ENCODE results near the gene CASP3. TPM values are rescaled to one million over a fixed set of nuclear protein-coding genes. Genes with fewer than 3 reads are reported as not detected.
A peak's percentile ranks its signal among the peaks of the same experiment; 100 is the strongest.

CASP3 gene
- total RNA-seq = 10 to 100 TPM; 58.0 to 64.2 TPM

DNA sequence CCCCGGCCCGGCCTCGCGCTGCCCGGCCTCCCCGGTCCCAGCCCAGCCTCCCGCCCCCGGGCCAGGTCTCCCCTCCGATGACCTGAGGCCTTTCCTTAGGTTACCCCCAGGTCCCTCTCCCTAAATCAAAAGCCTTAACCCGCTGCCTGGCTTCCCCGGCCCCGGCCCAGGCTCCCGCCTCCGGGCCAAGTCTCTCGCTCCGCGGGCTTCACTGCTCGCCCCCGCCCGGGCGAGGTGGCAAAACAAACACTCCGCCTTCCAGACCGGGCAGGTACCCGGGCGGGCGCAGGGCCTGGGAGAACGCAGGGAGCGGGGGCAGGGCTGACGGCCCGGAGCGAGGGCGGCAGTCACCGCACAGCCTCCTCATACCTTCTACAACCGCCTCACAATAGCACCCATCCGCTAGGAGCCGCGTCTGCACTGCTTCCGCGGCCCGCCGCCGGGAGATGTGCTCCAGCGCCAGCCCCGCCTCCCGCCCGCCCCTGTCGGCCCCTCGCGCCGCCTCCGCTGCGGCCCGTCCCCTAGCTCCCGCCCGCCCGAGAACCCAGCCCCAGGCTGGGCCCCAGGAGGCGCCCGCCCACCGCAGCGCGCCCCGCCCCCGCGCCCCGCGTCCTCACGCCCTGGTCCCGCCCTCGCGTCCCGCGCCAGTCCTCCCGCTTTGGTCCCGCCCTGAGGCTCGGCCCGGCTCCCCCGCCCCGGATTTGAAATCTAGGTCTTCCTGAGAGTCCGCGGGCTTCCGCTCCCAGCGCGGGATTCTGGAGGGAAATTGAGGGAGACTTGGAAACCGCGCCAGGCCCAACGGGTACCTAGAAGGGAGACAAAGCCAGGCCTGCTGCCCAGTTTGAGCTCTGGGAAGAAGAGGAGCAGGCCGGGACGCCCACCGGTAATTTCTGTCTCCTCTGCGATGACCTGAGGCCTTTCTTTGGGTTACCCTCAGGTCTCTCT, at the start of gene CASP3, which contains the start of gene PRIMPOL:
CASP3 (minus strand) TSS at position 422 of the 945 bp plus-strand sequence. CDS start 10,994 bp downstream, outside the sequence.
PRIMPOL (plus strand) TSS at position 713 of the 945 bp plus-strand sequence. CDS start 7,403 bp downstream, outside the sequence.
- no peaks in the 10 kb centered on the region for H3K27me3 Mint-ChIP-seq
- DNase-seq = peak; percentile 95
- peaks cover 50% of the 10 kb centered on the region for H3K36me3 Mint-ChIP-seq (ENCODE audit: low read depth)
- peaks cover 64% of the 10 kb centered on the region for H3K4me1 Mint-ChIP-seq
- CTCF ChIA-PET = interaction anchor here (0.8 to 3.5 kb wide), 8 partner anchors 10 to 385 kb away, joined by 3 to 8 read pairs (median 3); no protein-coding TSS in a partner anchor
- H3K27ac Mint-ChIP-seq = peak within 1 kb of the TSS; percentile 96
- H3K9me3 Mint-ChIP-seq = no peaks in the 10 kb centered on the region
- POLR2A ChIA-PET = interaction anchor here (0.5 to 1.5 kb wide), 2 partner anchors 34 to 84 kb away, joined by 6 read pairs; partner anchors contain the start of gene CENPU
- H3K4me3 Mint-ChIP-seq = peak within 1 kb of the TSS; percentile 96

DNA sequence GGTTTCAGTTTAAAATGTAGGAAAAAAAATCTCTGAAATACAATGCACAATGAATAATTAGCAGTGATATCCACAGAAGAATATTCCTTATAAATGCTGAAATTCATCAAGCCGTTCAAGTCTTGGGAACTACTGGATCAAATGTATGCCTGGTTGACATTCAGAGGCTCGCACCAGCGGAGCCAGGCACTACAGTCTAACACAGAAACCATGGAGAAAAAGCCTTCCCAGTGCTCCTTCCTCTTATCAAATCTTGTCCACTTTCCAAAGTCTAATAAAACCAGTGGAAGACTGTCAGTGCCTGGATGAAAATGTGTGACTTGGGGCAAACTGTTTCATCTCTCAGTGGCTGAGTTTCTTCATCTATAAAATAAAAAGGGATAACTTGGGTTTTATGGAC, 48.7 kb upstream of the CASP3 start:
- no peaks in the 10 kb centered on the region for H3K27me3 Mint-ChIP-seq
- H3K9me3 Mint-ChIP-seq = no peaks in the 10 kb centered on the region
- POLR2A ChIA-PET = no interaction called here
- H3K36me3 Mint-ChIP-seq (ENCODE audit: low read depth) = peaks cover 50% of the 10 kb centered on the region
- no peak overlapping the region for H3K27ac Mint-ChIP-seq
- no peak for DNase-seq
- peaks cover 4% of the 10 kb centered on the region for H3K4me1 Mint-ChIP-seq
- no peak overlapping the region for H3K4me3 Mint-ChIP-seq
- CTCF ChIA-PET = no interaction called here

DNA sequence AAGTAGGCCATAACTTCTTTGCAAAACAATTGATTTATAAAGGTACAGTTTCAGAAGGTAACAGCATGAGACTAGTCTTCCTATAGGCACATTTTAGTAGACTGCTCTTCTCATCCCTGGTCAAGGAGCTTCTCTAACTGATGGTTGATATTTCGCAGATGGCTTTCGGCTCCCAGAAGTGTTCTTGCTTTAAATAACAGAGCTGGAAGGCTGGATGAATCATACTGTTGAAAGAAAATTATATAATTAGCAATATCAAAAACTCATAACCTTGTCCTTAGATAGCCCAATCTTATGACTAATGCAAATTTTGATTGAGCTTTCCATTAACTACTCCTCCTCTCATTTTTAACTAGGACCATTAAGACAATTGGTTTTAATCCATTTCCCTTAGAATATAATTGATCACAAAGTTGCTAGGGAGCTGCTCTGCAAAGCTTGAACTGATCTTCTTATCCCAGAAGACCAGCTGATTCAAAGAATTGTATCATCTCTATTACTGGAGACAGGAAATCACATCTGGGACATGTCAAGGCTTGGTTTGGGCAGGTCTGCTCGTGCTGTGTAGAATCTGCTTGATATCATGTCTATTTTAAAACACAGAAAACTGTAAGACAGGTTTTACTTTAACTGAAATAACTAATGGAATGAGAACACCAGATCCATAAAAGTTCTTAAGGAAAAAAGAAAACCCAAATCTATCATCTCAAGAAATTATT, 46.1 kb upstream of the CASP3 start:
- peaks cover 4% of the 10 kb centered on the region for H3K4me1 Mint-ChIP-seq
- CTCF ChIA-PET = interaction anchor here (0.6 to 2.2 kb wide), 7 partner anchors 12 to 44 kb away, joined by 3 to 7 read pairs (median 3); no protein-coding TSS in a partner anchor
- H3K36me3 Mint-ChIP-seq (ENCODE audit: low read depth) = peaks cover 47% of the 10 kb centered on the region
- H3K9me3 Mint-ChIP-seq = no peaks in the 10 kb centered on the region
- H3K4me3 Mint-ChIP-seq = no peak overlapping the region
- no peaks in the 10 kb centered on the region for H3K27me3 Mint-ChIP-seq
- DNase-seq = no peak
- POLR2A ChIA-PET = no interaction called here
- H3K27ac Mint-ChIP-seq = peak overlapping the region; percentile 76

DNA sequence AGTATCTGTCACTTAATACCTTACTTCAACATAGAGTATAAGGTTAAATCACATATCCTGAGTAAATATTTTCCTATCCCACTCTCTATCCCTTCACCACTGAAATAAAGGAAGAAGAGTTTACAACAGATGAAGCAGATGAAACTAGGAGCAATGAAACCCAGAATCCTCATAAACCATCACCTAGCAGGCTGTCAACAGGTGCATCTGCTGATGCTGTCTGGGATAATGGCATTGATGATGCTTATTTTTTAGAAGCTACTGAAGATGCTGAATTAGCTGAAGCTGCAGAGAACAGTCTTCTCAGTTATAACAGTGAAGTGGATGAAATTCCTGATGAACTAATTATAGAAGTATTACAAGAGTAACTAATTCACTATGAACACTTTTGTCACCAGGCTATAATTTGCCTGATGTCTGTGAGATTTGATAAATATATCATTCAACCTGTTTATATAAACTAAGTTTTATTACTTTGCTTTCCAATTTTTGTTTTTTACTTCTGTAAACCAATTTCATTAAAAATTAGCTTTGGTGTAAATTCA, 45.2 kb upstream of the CASP3 start:
- POLR2A ChIA-PET = no interaction called here
- Mint-ChIP-seq H3K27me3 (no peaks in the 10 kb centered on the region), H3K27ac (no peak overlapping the region), H3K9me3 (no peaks in the 10 kb centered on the region), H3K4me1 (peaks cover 4% of the 10 kb centered on the region), H3K36me3 (ENCODE audit: low read depth) (peaks cover 47% of the 10 kb centered on the region), H3K4me3 (no peak overlapping the region)
- CTCF ChIA-PET = interaction anchor here (1.1 to 1.3 kb wide), 3 partner anchors 20 to 43 kb away, joined by 3 read pairs; no protein-coding TSS in a partner anchor
- no peak for DNase-seq

DNA sequence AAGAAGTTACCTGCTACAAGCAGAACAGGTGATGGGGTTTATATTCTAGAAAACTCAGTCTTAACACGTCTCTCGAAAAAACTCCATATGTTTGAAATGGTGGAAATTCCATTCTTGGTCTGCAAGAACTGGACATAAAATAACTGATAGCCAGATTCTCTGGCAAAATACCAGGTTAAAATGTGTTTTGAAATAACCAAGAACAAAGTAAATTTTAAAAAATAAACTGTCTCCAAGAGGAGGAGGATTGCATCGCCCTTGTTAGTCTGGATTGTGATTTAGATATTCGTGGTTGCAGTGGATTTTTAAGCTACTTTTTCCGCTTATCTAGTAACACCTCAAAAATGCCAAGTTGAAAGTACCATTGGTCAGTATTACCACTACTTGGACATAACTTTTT, 43.8 kb upstream of the CASP3 start:
- H3K4me1 Mint-ChIP-seq = peaks cover 12% of the 10 kb centered on the region
- H3K36me3 Mint-ChIP-seq (ENCODE audit: low read depth) = peaks cover 46% of the 10 kb centered on the region
- H3K4me3 Mint-ChIP-seq = no peak overlapping the region
- ChIA-PET CTCF (no interaction called here), POLR2A (no interaction called here)
- DNase-seq = no peak
- no peak overlapping the region for H3K27ac Mint-ChIP-seq
- no peaks in the 10 kb centered on the region for H3K27me3 Mint-ChIP-seq
- H3K9me3 Mint-ChIP-seq = no peaks in the 10 kb centered on the region

DNA sequence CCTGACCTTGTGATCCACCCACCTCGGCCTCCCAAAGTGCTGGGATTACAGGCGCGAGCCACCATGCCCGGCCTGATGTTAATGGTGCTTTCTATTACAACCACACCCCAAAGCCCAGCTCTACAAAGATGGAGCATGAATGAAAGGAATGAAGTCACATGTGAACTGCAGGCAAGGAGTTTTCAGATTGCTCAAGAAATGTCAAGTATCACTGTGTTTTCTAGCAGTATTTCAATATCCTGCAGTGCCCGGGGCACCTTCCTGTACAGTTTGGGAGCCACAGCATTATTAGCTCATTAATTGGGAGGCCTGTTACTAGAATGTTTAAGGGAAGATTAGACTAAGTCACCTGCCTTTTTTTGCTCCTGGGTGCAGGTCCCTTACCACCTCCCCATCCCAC, 40.4 kb upstream of the CASP3 start:
- Mint-ChIP-seq H3K36me3 (ENCODE audit: low read depth) (peaks cover 24% of the 10 kb centered on the region), H3K4me1 (peaks cover 16% of the 10 kb centered on the region), H3K4me3 (no peak overlapping the region), H3K9me3 (no peaks in the 10 kb centered on the region), H3K27ac (no peak overlapping the region), H3K27me3 (no peaks in the 10 kb centered on the region)
- POLR2A ChIA-PET = no interaction called here
- DNase-seq = no peak
- CTCF ChIA-PET = no interaction called here

DNA sequence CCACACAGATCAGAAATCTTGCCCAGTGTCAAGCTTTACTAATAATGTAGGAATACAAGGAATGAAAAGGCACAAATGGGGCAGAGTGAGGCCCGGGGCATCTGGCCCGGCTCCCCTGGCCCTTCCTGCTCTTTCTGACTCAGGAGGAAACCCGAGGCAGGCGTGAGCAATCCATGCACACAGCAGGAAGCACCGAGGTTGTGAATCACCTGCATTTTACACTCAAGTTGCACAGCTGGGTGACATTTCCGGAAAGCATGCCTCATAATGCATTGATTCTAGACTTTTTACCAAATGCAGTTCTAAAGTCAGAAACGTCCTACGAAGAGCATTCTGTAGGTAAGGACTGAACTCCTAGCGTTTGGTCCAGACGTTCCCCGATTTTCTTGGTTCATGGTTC, 39.2 kb upstream of the CASP3 start:
- H3K4me3 Mint-ChIP-seq = no peak overlapping the region
- ChIA-PET CTCF (interaction anchor here (0.6 to 1.1 kb wide), 2 partner anchors 10 to 43 kb away, joined by 3 to 4 read pairs; no protein-coding TSS in a partner anchor), POLR2A (no interaction called here)
- no peaks in the 10 kb centered on the region for H3K27me3 Mint-ChIP-seq
- peaks cover 20% of the 10 kb centered on the region for H3K4me1 Mint-ChIP-seq
- no peak overlapping the region for H3K27ac Mint-ChIP-seq
- peaks cover 19% of the 10 kb centered on the region for H3K36me3 Mint-ChIP-seq (ENCODE audit: low read depth)
- DNase-seq = no peak
- no peaks in the 10 kb centered on the region for H3K9me3 Mint-ChIP-seq

DNA sequence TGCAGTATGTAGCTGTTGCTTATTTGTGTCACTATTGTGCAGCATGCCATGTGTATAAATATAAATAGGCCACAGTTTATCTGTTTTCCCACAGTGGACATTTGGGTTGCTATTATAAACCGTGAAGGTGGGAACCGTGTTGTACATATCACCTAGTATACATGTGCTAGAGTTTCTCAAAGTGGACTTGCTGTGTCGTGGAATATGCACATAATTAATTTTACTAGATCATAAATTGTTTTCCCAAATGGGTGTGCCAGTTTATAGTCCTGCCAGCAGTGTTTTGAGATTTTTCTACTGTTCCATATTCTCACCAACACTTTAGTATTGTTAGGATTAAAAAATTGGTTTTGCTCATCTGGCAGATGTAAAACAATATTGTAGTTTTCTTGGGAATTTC, 38.8 kb upstream of the CASP3 start:
- Mint-ChIP-seq H3K4me3 (no peak overlapping the region), H3K4me1 (peaks cover 20% of the 10 kb centered on the region), H3K36me3 (ENCODE audit: low read depth) (peaks cover 18% of the 10 kb centered on the region), H3K27me3 (no peaks in the 10 kb centered on the region), H3K9me3 (no peaks in the 10 kb centered on the region), H3K27ac (no peak overlapping the region)
- DNase-seq = no peak
- POLR2A ChIA-PET = no interaction called here
- CTCF ChIA-PET = interaction anchor here (0.6 to 1.1 kb wide), 2 partner anchors 9 to 44 kb away, joined by 3 to 4 read pairs; no protein-coding TSS in a partner anchor

DNA sequence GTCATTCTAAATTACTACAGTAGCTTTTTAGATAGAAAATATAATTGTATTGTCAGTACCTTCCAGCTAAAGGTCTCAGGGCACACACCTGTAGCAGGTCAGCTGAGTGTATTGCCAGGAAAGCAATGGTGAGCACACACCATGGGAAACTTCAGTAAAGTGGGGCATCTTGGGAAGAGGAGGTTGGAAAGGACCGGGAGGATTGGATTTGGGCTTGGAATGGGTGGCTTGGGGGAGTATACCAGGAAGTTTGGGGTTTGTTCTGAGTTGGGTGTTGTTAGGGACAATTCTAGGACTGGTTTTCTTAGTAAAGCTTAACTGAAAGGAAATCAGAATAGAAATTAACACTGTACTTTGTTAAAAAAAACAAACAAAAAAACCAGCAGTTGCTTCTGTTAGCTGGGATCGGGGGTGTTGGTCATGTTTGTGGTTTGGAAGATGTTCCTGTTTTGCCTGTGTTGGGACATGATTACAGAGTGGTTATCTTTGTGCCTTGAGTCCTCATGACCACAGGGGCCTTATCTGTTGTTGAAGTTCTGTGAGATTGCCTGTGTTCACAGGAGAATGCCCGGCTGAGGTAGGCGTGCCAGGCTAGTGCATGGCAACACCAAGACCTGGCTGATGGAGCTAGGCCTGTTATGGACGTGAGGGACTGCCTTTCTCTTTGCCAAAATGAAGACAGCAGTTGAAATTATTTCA, 35.4 kb upstream of the CASP3 start:
- CTCF ChIA-PET = interaction anchor here (0.6 to 1.8 kb wide), 7 partner anchors 12 to 97 kb away, joined by 3 to 6 read pairs (median 5); no protein-coding TSS in a partner anchor
- no peak overlapping the region for H3K4me3 Mint-ChIP-seq

DNA sequence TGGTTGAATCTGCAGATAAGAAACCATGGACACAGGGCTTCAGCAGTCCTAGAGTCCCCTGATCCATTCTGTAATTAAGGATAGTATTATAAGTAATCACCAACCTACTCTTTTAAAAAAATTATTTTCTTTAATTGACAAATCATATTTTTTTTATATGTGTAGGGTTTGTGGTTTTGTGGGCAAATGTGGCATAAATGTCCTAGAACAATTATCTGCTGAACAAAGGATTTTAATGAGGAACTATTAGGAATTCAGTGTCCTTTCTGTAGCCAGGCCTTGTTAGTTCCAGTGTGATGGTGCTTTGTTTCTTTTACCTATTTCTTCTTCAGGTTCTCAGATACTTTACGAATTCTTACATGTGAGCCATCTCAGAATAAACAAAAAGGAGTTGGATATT, 32.7 kb upstream of the CASP3 start:
- ChIA-PET POLR2A (no interaction called here), CTCF (no interaction called here)
- no peak overlapping the region for H3K4me3 Mint-ChIP-seq
- peaks cover 8% of the 10 kb centered on the region for H3K36me3 Mint-ChIP-seq (ENCODE audit: low read depth)
- H3K4me1 Mint-ChIP-seq = peaks cover 11% of the 10 kb centered on the region
- no peak overlapping the region for H3K27ac Mint-ChIP-seq
- no peaks in the 10 kb centered on the region for H3K9me3 Mint-ChIP-seq
- no peaks in the 10 kb centered on the region for H3K27me3 Mint-ChIP-seq
- no peak for DNase-seq

More for the DNA sequence above, 35.4 kb upstream of the CASP3 start:
- H3K27ac Mint-ChIP-seq = peak overlapping the region; percentile 43
- POLR2A ChIA-PET = no interaction called here
- no peak for DNase-seq
- no peaks in the 10 kb centered on the region for H3K9me3 Mint-ChIP-seq
- H3K4me1 Mint-ChIP-seq = peaks cover 20% of the 10 kb centered on the region
- H3K36me3 Mint-ChIP-seq (ENCODE audit: low read depth) = peaks cover 5% of the 10 kb centered on the region
- H3K27me3 Mint-ChIP-seq = no peaks in the 10 kb centered on the region

DNA sequence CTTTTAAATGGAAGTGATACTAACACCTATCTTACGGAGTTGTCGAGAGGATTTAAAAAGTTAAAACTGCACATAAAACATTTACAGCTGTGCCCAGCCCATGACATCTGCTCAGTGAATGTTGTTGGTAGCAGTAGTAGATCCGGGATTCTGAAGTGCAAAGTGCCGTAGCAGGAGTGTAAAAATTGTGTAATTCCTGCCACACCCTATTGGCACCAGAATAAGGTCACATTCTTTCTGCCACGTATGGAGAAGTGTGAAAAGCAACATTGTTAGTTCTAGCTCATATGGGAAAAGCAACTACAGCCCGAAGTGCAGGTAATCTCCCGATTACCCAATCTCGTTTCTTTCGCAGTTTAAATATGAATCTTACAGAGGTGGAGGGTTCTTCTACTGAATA, 31.5 kb upstream of the CASP3 start:
- ChIA-PET CTCF (no interaction called here), POLR2A (no interaction called here)
- Mint-ChIP-seq H3K27me3 (no peaks in the 10 kb centered on the region), H3K4me3 (no peak overlapping the region), H3K4me1 (peaks cover 11% of the 10 kb centered on the region), H3K36me3 (ENCODE audit: low read depth) (peaks cover 8% of the 10 kb centered on the region), H3K9me3 (no peaks in the 10 kb centered on the region), H3K27ac (no peak overlapping the region)
- DNase-seq = no peak

DNA sequence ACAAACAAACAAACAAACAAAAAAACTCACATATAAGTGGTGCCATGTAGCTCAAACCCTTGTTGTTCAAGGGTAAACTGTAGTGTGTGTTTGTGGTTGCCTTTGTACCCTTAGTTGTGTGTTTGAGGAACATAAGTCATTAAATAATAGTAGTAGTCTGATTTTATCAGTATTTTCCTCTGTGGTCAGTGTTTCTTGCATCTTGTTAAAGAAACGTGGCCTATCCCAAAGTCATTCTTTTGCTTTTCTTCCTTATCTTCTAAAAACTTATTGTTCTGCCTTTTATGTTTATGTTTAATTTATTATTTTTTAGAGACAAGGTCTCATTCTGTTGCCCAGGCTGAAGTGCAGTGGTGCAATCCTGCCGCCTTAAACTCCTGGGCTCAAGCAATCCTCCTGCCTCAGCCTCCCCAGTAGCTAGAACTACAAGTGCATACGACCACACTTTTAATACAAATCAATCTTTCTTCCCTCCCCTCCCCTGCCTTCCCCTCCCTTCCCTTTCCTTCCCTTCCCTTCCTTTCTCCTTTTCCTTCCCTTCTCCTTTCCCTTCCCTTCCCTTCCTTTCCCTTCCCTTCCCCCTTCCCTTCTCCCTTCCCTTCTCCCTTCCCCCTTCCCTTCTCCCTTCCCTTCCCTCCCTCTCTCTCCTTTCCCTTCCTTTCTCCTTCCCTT, 26.7 kb upstream of the CASP3 start:
- Mint-ChIP-seq H3K36me3 (ENCODE audit: low read depth) (peaks cover 9% of the 10 kb centered on the region), H3K27me3 (no peaks in the 10 kb centered on the region), H3K4me1 (no peaks in the 10 kb centered on the region), H3K4me3 (no peak overlapping the region), H3K27ac (no peak overlapping the region), H3K9me3 (no peaks in the 10 kb centered on the region)
- no peak for DNase-seq
- ChIA-PET CTCF (no interaction called here), POLR2A (no interaction called here)
